ENCODE results near the gene UBQLN3. TPM values are rescaled to one million over a fixed set of nuclear protein-coding genes. Genes with fewer than 3 reads are reported as not detected.

UBQLN3 gene
- total and polyA plus RNA-seq, 2 donors (not counting 3 experiments of a cell fraction or from before 2014, with no cell fraction given), result not detected

- DNase-seq (ENCODE audit: low read depth, low spot score), result no peak
- POLR2A ChIA-PET, result no interaction called here
- Histone ChIP-seq H3K4me2 (ENCODE audit: insufficient read depth, low read length) (no peak within 1 kb of the TSS), H3K4me3 (replicated peaks in 1 of 3; ENCODE audit: insufficient read depth in 1 of 3, low read depth in 1 of 3, low read length in 3 of 3) (no peak within 1 kb of the TSS), H3K9me1 (replicated peaks; ENCODE audit: control insufficient read depth, extremely low read depth, insufficient read depth, low read length) (no peaks in the 10 kb centered on the region), H3K9ac (replicated peaks; ENCODE audit: extremely low read depth, insufficient read depth, low read length) (no peak within 1 kb of the TSS), H3K36me3 (ENCODE audit: control insufficient read depth in 2 of 2, extremely low read depth in 1 of 2, insufficient read depth in 2 of 2, low read length in 2 of 2) (no peaks in the 10 kb centered on the region), H3K9me3 (replicated peaks; ENCODE audit: control insufficient read depth, insufficient read depth, low read length) (no peaks in the 10 kb centered on the region), H3K27ac (ENCODE audit: insufficient read depth, low read depth, low read length) (no peak within 1 kb of the TSS), H4K20me1 (replicated peaks; ENCODE audit: control insufficient read depth, extremely low read depth, insufficient read depth, low read length) (no peaks in the 10 kb centered on the region), H3K4me1 (ENCODE audit: control insufficient read depth, extremely low read depth, insufficient read depth, low read length) (no peaks in the 10 kb centered on the region), H2AFZ (ENCODE audit: low read depth, low read length) (no peak within 1 kb of the TSS), H3K79me2 (ENCODE audit: control insufficient read depth, insufficient read depth, low read length) (no peaks in the 10 kb centered on the region), H3K27me3 (ENCODE audit: control insufficient read depth in 2 of 2, insufficient read depth in 2 of 2, low read length in 2 of 2) (peaks cover 0 to 2% of the 10 kb centered on the region in 2 experiments)
- intact Hi-C loops (cut with micrococcal nuclease) (no loop called here), dilution Hi-C loops (cut with MboI; ENCODE audit: extremely low pct_ligation_motif_present, low sequenced_read_pairs) (no loop called here)
- FAIRE-seq, result no peak
- no peak for TF ChIP-seq JUN (IDR thresholded peaks at IDR 0.05; ENCODE audit: borderline replicate concordance, insufficient read depth, insufficient read length, low read depth)
- TF ChIP-seq POLR2AphosphoS5 (IDR thresholded peaks at IDR 0.05; ENCODE audit: insufficient read depth, low read depth, low read length), result no peak
- no peak for TF ChIP-seq MYC (IDR thresholded peaks at IDR 0.05; ENCODE audit: low read depth, low read length)
- TF ChIP-seq, protein P1, sequence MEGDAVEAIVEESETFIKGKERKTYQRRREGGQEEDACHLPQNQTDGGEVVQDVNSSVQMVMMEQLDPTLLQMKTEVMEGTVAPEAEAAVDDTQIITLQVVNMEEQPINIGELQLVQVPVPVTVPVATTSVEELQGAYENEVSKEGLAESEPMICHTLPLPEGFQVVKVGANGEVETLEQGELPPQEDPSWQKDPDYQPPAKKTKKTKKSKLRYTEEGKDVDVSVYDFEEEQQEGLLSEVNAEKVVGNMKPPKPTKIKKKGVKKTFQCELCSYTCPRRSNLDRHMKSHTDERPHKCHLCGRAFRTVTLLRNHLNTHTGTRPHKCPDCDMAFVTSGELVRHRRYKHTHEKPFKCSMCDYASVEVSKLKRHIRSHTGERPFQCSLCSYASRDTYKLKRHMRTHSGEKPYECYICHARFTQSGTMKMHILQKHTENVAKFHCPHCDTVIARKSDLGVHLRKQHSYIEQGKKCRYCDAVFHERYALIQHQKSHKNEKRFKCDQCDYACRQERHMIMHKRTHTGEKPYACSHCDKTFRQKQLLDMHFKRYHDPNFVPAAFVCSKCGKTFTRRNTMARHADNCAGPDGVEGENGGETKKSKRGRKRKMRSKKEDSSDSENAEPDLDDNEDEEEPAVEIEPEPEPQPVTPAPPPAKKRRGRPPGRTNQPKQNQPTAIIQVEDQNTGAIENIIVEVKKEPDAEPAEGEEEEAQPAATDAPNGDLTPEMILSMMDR (IDR thresholded peaks at IDR 0.05; ENCODE audit: extremely low read depth in 1 of 2, insufficient read depth in 1 of 2, low read depth in 1 of 2, low read length in 2 of 2), result no peak
- TF ChIP-seq EZH2 (IDR thresholded peaks at IDR 0.05; ENCODE audit: borderline replicate concordance, low read depth, low read length, severe bottlenecking), result no peak
- TF ChIP-seq FOS (IDR thresholded peaks at IDR 0.05; ENCODE audit: borderline replicate concordance, insufficient read depth, low read length), result no peak
- TF ChIP-seq, protein P2, sequence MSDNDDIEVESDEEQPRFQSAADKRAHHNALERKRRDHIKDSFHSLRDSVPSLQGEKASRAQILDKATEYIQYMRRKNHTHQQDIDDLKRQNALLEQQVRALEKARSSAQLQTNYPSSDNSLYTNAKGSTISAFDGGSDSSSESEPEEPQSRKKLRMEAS (IDR thresholded peaks at IDR 0.05; ENCODE audit: insufficient read depth, insufficient read length), result no peak
- TF ChIP-seq GATA2 (IDR thresholded peaks at IDR 0.05; ENCODE audit: insufficient read depth, insufficient read length, low read depth, low read length), result no peak
- no peak for TF ChIP-seq POLR2A (IDR thresholded peaks at IDR 0.05; ENCODE audit: low read depth, low read length)
- CTCF ChIA-PET, result no interaction called here
- no TSS peak for BruUV-seq (replicated peaks)
These were observed 21.4 kb downstream of the UBQLN3 start, which contains the start of gene OR52D1 for GRCh38 chr11:5488385-5488784. OR52D1 (plus strand) TSS chr11:5488685; CDS start chr11:5488707, 22 bp downstream.

All from endothelial cell of umbilical vein (primary cell).